ENCODE measurements around the gene MBNL1.

- TF ChIP-seq CTCF (optimal IDR thresholded peaks at IDR 0.05 in 1 of 3, IDR thresholded peaks at IDR 0.05 in 1 of 3, conservative IDR thresholded peaks at IDR 0.05 in 1 of 3; ENCODE audit: extremely low read depth in 1 of 3, insufficient read depth in 2 of 3, low read length in 3 of 3) (no peak), EZH2 (IDR thresholded peaks at IDR 0.05; ENCODE audit: low read length) (no peak)
Measured at GRCh38 chr3:152245498-152246170, 23.1 kb upstream of the MBNL1 start.
